ENCODE data around the gene TIGAR.

The TIGAR gene

GRCh38 chr12:4282892-4283511 lies 38.0 kb upstream of the TIGAR start:
- no peak for DNase-seq

GRCh38 chr12:4283512-4284255 lies 37.3 kb upstream of the TIGAR start:
- DNase-seq, result no peak

GRCh38 chr12:4284306-4284705 lies 36.7 kb upstream of the TIGAR start:
- DNase-seq, result no peak

- DNase-seq, result no peak
Observed at GRCh38 chr12:4285070-4285469, 35.9 kb upstream of the TIGAR start.

GRCh38 chr12:4286228-4286627 lies 34.8 kb upstream of the TIGAR start:
- no peak for DNase-seq

GRCh38 chr12:4286771-4287317 lies 34.2 kb upstream of the TIGAR start:
- DNase-seq, result no peak

- DNase-seq, result no peak
Observed at GRCh38 chr12:4287325-4288211, 33.4 kb upstream of the TIGAR start.

- no peak for DNase-seq
Observed at GRCh38 chr12:4288296-4289131, 32.5 kb upstream of the TIGAR start.

- no peak for DNase-seq
Observed at GRCh38 chr12:4289231-4289878, 31.7 kb upstream of the TIGAR start.

GRCh38 chr12:4289998-4290790 lies 30.8 kb upstream of the TIGAR start:
- DNase-seq, result no peak

- DNase-seq, result no peak
Observed at GRCh38 chr12:4292341-4293073, 28.5 kb upstream of the TIGAR start.

- DNase-seq, result no peak
Observed at GRCh38 chr12:4293299-4293965, 27.6 kb upstream of the TIGAR start.

GRCh38 chr12:4293966-4294505 lies 27.0 kb upstream of the TIGAR start:
- DNase-seq, result no peak

- DNase-seq, result no peak
Observed at GRCh38 chr12:4296751-4297150, 24.3 kb upstream of the TIGAR start.

- DNase-seq, result no peak
Observed at GRCh38 chr12:4297617-4298016, 23.4 kb upstream of the TIGAR start.

- DNase-seq, result no peak
Observed at GRCh38 chr12:4300883-4301282, 20.1 kb upstream of the TIGAR start.

- no peak for DNase-seq
Observed at GRCh38 chr12:4301932-4302501, 19.0 kb upstream of the TIGAR start.

- no peak for DNase-seq
Observed at GRCh38 chr12:4302881-4303280, 18.1 kb upstream of the TIGAR start.

GRCh38 chr12:4303750-4304149 lies 17.3 kb upstream of the TIGAR start:
- DNase-seq, result no peak
